GM23338 (cell line): ENCODE measurements around the gene TDRD1.

Experiments
- CREB1 ChIP-seq: fragments of 250-450 bp; sonication (Bioruptor Pico); IDR thresholded peaks from 2 replicates; pipeline ENCODE4 v1.5.0; 2020; ENCODE audit warnings: low read depth, mild to moderate bottlenecking, moderate library complexity
- EZH2 ChIP-seq: fragments of 200-600 bp; sonication (generic); IDR thresholded peaks from one replicate; pipeline ENCODE4 v1.8.0; 2017; ENCODE audit warnings: antibody characterized with exemption, mild to moderate bottlenecking, low read depth; ENCODE audit not compliant: unreplicated experiment
- POLR2AphosphoS5 ChIP-seq: IDR thresholded peaks from 2 replicates; pipeline ENCODE4 v1.6.1; 2016; ENCODE audit warnings: antibody characterized with exemption, low read depth
- REST ChIP-seq: IDR thresholded peaks from one replicate; pipeline ENCODE4 v1.6.1; 2018; ENCODE audit warnings: antibody characterized with exemption; ENCODE audit not compliant: unreplicated experiment
- TF ChIP-seq, protein P1 (sequence below), 2 experiments: fragments of 200-600 bp in 1 of 2; sonication (generic) in 1 of 2; conservative IDR thresholded peaks; 2 replicates each; pipeline versions ENCODE4 v1.5.1 to v1.6.1; 2016 to 2017; ENCODE audit warnings: antibody characterized with exemption in 2 of 2, low read depth in 2 of 2, mild to moderate bottlenecking in 2 of 2, moderate library complexity in 1 of 2

- TF ChIP-seq, protein P1, sequence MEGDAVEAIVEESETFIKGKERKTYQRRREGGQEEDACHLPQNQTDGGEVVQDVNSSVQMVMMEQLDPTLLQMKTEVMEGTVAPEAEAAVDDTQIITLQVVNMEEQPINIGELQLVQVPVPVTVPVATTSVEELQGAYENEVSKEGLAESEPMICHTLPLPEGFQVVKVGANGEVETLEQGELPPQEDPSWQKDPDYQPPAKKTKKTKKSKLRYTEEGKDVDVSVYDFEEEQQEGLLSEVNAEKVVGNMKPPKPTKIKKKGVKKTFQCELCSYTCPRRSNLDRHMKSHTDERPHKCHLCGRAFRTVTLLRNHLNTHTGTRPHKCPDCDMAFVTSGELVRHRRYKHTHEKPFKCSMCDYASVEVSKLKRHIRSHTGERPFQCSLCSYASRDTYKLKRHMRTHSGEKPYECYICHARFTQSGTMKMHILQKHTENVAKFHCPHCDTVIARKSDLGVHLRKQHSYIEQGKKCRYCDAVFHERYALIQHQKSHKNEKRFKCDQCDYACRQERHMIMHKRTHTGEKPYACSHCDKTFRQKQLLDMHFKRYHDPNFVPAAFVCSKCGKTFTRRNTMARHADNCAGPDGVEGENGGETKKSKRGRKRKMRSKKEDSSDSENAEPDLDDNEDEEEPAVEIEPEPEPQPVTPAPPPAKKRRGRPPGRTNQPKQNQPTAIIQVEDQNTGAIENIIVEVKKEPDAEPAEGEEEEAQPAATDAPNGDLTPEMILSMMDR (conservative IDR thresholded peaks at IDR 0.05; ENCODE audit: low read depth in 2 of 2) = no peak
- no peak for TF ChIP-seq CREB1
- TF ChIP-seq EZH2 = no peak
- TF ChIP-seq POLR2AphosphoS5 = no peak
- TF ChIP-seq REST = no peak
These were observed 33.0 kb downstream of the TDRD1 start for GRCh38 chr10:114212153-114212552.
